Fibroblast of skin of scalp (primary cell): ENCODE measurements around the gene PARVG.
"Not testable (repeated sequence)": the region's sequence is repeated elsewhere in the genome, so short reads cannot be mapped to it uniquely, and the experiment has no call there.

Source experiments
- DNase-seq: peaks from one replicate; pipeline ENCODE4 v3.0.0-alpha.2; 2013

Gene PARVG

DNA sequence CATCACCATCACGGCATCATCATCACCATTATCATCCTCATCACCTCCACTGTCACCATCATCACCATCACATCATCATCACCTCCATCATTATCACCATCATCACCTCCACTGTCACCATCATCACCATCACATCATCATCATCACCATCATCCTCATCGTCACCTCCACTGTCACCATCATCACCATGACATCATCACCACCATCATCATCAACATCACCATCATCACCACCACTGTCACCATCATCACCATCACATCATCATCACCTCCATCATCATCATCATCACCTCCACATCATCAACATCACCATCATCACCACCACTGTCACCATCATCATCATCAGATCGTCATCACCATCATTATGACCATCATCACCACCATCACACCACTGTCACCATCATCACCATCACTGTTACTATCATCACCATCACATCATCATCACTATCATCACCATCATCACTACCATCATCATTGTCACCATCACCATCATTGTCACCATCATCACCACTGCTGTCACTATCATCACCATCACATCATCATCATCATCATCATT lies 32.8 kb downstream of the PARVG start:
- DNase-seq: no peak

DNA sequence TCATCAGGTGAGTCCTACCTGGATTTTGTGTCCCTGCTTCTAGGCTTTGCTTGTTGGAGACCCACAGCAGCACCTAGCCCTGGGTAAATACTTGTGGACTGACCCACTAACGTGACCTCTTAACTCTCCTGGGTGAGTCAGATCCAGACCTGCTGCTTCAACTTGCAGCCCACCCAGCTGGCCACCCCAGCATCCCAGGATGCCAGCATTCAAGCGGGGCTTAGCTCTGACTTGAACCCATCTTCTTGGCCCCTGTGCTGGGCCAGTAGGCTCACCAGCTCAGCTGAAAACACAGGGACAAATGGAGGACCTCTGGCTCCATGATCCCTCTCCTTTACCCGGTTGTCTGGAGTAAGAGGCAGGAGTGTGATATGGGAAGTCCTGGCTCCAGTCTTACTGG lies 33.5 kb downstream of the PARVG start:
- DNase-seq: no peak

GRCh38 chr22:44214764-44215163 lies 34.0 kb downstream of the PARVG start:
- no peak for DNase-seq

- no peak for DNase-seq
Observed at GRCh38 chr22:44215287-44215686, 34.6 kb downstream of the PARVG start.

- no peak for DNase-seq
Observed at GRCh38 chr22:44217346-44217745, 36.6 kb downstream of the PARVG start.

DNA sequence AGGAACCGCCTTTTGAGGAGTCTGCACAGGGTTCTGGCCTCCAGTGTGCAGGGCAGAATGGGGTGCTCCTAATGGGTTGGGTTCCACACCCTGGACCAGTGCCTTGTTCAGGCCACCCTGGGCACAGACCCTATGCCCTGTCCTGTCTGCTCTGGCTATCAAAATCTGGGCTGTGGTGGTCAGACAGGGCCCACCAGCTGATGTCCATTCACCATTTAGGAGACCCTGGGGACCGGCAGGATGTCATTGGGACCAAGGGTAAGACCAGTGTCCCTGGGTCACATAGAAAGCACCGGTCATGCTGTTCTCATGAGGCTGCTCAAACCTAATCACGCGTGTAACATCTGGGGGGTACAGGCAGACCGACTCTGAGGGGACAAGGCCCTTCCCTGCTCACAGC lies 37.3 kb downstream of the PARVG start:
- no peak for DNase-seq

DNA sequence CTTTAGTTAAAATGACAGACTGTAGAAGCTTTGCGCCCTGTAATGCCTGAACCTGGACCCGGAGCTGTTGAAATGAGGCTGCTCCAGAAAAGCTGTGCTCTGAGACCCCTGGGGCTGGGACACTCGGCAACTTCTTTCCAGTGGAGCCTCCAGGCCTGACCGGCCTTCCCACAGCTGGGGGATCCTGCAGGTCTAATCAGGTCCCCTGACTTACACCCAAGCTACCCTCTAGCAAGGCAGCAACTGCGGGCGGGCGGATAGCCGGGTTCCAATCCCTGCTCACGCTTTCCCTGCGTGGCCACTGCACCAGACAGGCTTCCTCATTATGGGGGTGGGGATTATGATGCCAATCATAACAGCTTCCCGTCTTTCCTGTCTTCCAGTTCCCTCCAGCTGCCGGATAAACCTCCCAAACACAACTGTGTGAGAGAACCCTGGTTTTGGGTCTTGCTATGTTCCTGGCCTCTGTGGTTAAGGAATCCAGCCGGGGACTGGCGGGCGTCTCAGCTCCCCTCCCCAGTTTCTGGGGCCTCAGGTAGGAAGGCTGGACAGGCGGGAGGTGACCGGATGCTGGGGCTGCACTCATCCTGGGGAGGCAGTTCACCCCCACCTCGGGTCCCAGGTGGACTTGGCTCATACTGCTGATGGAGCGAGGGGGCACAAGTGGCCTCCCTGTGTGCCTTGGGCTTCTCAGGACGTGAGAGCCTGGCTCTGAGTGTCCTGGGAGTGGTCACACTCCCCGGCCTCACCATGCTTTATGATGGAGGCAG lies 38.6 kb downstream of the PARVG start:
- DNase-seq: no peak

DNA sequence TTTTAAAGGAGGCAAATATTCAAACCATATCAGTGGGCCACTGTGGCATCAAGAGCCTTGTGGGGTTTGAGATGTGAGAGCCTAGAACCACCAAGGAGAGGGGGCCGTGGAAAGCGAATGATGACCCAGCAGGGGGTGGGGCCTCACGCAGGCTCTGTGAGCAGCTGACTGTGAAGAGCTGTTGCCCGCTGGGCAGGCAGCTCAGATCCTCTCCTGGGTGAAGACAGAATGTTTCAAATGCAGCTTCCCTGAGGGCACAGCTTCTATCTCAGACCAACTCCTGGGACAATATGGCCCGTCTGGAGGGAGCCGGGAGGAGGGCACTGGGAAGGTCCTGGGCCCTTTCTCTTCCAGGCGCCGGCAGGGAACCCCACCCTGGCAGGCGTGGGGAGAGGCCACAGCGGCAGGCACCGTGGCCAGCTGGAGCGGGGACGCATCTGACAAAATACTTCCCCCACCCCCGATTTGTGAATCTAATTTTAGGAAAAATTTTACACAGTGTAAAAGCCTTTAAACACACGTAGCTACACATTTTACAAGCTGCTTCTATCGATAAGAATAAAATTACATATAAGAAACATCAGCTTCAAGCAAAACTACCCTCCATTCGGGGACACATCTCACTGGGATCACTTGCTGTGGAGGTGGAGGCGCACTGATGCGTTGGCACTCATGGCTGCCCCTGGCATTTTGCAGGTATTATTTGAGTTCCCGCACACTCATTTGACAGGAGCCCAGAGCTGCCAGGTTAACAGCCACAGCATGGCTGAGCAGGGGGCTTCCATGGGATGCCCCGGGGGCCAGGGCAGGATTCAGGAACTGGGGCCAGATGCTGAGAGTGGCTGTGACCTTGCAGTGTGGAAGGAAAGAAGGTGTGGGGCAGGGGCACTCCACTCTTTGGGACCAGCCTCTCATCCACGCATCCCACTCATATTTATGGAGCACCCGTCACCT lies 40.3 kb downstream of the PARVG start:
- DNase-seq: no peak

DNA sequence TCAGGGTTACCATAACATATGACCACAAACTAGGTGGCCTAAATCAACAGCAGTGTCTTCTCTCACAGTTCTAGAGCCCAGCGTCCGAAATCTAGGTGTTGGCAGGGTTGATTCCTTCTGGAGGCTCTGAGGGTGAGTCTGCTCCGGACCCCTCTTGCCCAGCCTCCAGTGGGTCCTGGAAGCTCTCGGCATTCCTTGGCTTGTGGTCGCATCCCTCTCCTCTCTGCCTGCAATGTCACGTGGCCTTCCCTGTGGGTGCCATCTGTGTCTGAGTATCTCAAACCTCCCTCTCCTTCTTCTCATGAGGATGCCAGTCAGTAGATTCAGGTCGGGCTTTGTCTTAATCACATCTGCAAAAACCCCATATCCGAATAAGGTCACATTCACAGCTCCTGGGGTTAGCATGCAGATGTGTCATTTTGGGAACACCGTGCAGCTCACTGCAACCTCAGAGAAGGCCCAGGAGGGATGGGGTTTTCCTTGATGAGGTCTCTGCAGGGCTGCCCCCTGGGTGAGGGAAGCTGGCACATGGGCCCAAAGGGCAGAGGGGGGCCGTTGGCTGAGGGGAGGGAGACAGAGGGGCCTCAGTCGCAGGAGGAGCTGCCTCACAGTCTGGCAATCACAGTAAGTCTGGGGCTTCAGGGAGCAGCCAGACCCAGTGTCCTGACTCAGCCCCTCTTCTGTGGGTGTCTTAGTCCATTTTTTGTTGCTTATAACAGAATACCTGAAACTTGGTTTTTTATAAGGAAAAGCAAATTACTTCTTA lies 41.2 kb downstream of the PARVG start:
- no peak for DNase-seq

DNA sequence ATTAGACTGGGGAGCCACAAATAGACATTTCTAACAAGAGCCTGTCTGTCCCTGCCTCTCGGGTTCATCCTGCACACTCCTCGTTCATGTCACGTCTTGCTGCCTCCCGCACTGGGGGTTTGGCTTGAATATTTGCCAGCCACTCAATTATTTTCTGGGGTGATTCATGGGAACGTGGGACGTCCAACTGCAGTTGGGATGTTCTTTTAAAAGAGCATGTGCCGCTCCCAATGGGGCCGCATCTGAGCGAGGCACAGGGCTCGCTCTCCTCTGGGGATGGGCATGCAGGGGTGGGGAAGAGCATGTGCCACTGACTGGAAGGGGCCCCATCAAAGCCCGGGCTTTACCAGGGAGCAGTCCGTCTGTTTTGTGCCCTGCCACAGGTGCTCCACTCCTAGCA lies 43.4 kb downstream of the PARVG start:
- DNase-seq: peak; percentile 12

- no peak for DNase-seq
Observed at GRCh38 chr22:44225091-44225689, 44.5 kb downstream of the PARVG start.

GRCh38 chr22:44225812-44226211 lies 45.1 kb downstream of the PARVG start:
- no peak for DNase-seq

DNA sequence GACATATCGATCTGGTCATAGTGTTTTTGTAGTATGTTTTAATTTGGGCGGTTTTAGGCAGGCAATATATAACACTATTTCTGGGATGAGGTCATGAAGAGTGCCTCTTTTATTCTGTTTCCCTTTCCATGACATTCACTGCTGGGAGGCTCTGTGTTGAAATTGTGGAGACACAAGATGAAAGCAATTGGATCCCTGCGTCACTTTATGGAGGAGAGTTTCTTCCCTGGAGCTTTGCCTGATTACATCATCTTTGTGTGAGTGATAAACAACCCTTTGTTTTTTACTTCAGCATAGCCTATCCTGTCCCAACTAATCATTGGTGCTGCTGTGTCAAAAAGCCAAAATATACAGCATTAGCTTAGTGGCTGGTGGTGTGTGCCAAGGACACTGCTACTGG lies 48.6 kb downstream of the PARVG start:
- DNase-seq: no peak

- DNase-seq: no peak
Observed at GRCh38 chr22:44229809-44230208, 49.1 kb downstream of the PARVG start.

DNA sequence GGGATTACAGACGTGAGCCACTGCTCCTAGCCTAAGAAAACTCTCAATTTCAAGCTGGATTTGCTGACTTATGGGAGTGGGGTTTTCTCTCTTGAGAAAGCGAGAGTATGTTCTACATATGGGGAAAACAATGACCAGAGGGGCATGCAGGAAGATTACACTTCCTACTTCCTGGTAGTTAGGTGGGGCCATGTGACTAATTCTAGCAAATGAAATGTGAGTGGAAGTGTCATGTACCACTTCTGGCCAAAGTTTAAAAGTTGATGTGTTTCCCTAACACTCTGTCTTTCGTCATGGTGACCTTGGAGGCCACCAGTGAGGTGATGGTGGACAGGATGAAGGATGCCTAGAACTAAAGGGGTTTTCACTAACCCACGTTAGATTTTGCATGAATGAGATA lies 50.5 kb downstream of the PARVG start:
- no peak for DNase-seq

DNA sequence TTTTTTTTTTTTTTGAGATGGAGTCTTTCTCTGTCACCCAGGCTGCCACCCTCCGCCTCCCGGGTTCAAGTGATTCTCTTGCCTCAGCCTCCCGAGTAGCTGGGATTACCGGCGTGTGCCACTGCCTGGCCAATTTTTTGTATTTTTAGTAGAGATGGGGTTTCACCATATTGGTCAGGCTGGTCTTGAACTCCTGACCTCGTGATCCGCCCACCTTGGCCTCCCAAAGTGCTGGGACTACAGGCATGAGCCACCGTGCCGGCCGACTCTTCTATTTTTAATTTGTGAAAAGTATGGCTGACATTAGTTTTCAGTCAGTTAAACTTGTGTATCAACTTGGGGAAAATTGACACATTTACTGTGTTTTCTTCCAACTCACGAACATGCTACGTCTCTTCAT lies 53.6 kb downstream of the PARVG start:
- not testable (repeated sequence) for DNase-seq

DNA sequence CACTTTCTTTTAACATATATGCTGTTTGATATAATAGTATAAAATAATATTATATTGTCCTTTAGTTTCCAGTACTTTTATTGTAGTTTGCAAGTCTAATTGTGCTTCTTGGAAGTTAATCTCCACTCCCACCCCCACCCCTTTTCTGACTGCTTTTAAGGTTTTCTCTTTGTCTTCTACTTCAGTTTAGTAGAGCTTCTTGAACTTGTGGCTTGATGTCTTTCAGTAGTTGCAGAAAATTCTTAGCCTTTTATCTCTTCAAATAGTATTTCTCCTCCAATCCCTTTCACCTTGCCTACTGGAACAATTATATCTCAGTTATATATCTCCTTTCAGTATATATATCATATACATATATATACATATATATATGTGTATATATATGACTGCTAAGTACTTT lies 56.6 kb downstream of the PARVG start:
- no peak for DNase-seq

- not testable (repeated sequence) for DNase-seq
Observed at GRCh38 chr22:44241121-44241520, 60.4 kb downstream of the PARVG start.

- no peak for DNase-seq
Observed at GRCh38 chr22:44242946-44243724, 62.4 kb downstream of the PARVG start.

DNA sequence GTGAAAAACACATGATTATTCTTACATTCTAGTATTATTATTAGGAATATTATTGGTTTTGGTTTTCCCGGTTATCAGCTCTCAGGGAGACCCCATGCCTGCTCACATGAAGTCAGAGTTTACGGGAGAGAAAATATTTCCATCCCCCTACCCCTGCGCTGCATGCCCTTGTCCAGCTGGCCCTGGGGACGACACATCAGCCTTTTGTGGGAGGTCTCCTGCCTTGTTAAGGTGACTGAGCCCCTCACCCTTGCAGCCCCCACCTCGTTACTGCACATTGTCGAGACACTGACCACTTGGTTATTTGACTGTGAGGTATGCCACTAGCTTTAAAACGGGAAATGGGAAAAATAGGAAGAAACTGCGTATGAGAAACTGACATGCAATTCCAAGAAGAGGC lies 63.0 kb downstream of the PARVG start:
- DNase-seq: no peak

DNA sequence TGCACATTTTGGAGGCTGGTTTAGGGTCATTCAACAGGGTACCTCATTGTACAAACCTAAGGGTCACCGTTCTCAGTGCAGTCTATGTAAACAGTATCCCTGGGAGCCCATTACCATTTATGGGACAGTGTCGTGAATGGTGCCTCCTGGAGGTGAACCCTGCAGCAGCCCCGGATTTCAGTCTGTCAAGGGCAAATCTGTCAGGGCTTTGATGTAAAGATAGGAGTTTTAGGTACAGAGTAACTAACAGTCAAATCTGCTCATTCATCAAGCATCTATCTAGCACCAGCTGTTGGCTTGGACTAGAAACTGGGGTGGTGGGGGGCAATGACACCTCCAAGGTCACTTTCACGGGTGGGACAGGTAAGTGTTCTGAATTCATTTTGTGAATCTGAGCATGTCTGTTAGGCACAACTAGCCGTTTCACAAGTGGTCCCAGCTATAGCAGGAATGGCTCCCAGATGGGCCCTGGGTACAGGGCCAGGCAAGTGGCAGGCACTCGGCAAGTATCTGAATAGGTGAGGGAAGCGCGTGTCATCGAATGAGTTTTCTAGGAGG lies 63.6 kb downstream of the PARVG start:
- no peak for DNase-seq
